ENCODE data around the gene SLC9A8.
"Not testable (repeated sequence)": the region's sequence is repeated elsewhere in the genome, so short reads cannot be mapped to it uniquely, and the experiment has no call there.

Gene SLC9A8

DNA sequence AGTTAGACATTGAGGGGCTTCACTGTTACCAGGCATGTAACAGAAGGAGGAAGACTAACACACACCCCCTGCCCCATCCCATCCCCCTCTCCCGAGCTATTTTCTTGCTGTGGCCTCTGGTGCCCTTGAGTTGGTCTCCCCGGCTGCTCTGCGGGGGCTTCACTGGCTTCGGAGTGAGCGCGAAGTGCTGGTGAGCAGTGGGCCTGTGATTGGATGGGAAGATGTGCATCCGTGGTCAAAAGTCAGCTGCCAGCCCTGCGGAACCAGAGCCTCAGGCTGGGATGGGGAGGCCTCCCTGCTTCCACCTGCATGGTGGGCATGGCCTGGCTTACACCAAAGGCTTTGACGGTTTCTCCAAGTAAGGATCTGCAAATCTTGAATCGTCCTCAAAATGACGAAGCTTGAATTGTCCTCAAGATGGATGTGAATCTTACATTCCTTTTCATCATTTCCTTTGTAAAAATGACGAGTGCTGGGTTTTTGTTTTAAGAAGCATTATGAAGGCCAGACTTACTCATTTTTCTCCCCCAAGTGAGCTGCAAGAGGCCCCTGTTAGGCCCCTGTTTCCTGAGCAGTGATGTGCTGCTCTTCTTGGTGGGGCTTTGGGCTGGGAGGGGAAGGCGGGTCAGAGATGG is 79.0 kb downstream of the SLC9A8 start:
- no peak for DNase-seq (ENCODE audit: extremely low read depth in 1 of 2, low read depth in 1 of 2)

GRCh38 chr20:49892260-49892659 is 79.6 kb downstream of the SLC9A8 start:
- no peak for DNase-seq (ENCODE audit: extremely low read depth in 1 of 2, low read depth in 1 of 2)

DNA sequence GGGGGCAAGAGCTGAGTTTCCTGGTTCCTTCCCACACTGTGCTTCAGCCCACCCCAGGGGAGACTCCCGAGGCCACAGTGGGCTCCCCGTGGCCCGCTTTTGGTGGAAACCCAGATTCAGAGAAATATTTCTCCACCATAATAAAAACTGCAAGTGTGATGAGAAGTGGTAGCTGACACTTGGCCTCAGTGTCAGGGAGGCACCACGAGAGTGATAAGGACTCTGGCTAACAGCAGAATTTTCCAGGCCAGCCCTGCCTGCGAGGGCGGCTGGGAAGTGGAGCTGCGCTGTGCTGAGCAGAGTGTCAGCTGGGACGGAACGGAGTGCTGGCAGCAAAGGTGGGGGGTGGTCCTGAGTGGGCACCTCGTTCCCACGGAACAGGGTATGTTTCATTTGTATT is 80.2 kb downstream of the SLC9A8 start:
- no peak for DNase-seq (ENCODE audit: extremely low read depth in 1 of 2, low read depth in 1 of 2)

GRCh38 chr20:49893242-49894072 is 80.8 kb downstream of the SLC9A8 start:
- no peak for DNase-seq (ENCODE audit: extremely low read depth in 1 of 2, low read depth in 1 of 2)

DNA sequence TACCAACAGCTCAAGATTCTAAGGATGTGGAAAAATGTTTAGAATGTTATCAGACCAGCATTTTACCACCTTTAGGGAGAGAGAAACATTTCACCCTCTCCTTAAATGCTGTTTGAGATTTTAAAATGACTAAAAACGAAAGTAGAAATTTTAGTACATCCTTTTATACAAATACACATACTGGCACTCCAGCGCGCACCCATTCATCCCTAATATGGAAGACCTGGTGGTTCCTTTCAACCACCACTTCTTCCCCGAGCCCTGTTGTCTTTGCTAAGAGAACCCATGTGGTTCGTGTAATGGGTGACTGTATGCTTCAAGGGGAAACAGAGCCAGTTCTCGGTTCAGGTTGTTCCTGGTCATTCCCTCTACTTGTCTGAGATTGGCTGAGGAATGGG is 81.4 kb downstream of the SLC9A8 start:
- DNase-seq (ENCODE audit: extremely low read depth in 1 of 2, low read depth in 1 of 2) = no peak

DNA sequence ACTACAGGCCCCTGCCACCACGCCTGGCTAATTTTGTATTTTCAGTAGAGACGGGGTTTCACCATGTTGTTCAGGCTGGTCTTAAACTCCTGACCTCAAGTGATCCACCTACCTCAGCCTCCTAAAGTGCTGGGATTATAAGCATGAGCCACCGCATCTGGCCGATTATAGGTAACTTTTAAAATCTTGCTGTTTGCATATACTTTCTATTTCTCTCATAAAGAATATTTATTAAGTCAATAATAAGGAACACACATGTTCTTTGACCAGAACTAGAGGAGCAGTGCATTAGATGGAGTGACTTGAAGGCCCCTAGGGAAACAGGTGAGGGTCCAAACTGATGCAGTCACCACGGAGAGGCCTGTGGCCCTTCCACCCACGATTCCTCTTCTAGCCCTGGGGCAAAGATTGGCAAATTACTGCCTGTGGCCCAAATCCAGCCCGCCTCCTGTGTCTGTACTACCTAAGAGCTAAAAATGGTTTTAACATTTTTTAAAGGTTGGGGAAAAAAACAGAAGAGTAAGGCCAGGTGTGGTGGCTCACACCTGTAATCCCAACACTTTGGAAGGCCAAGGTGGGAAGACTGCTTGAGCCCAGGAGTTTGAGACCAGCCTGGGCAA is 83.0 kb downstream of the SLC9A8 start:
- not testable (repeated sequence) for DNase-seq (ENCODE audit: extremely low read depth in 1 of 2, low read depth in 1 of 2)

DNA sequence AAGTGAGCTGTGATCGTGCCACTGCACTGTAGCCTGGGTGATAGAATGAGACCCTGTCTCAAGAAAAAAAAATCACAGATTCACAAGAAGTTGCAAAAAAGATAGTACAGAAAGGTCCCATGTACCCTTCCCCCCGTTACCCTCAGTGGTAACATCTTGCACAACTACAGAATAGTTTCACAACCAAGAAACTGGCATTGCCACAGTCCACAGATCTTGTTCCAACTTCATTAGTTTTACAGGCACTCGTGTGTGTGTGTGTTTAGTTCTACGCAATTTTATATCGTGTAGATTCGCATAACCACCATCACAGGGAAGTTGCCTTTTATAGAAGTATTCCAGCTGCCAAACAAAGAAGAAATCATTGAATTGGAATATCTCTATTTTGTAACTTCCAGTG is 83.6 kb downstream of the SLC9A8 start:
- no peak for DNase-seq (ENCODE audit: extremely low read depth in 1 of 2, low read depth in 1 of 2)

GRCh38 chr20:49899541-49900383 is 87.1 kb downstream of the SLC9A8 start:
- no peak for DNase-seq (ENCODE audit: extremely low read depth in 1 of 2, low read depth in 1 of 2)

- DNase-seq (ENCODE audit: extremely low read depth in 1 of 2, low read depth in 1 of 2) = no peak
These were observed 89.0 kb downstream of the SLC9A8 start for GRCh38 chr20:49901588-49901987.

GRCh38 chr20:49904440-49905214 is 92.0 kb downstream of the SLC9A8 start:
- no peak for DNase-seq (ENCODE audit: extremely low read depth in 1 of 2, low read depth in 1 of 2)

GRCh38 chr20:49905415-49906091 is 92.9 kb downstream of the SLC9A8 start:
- DNase-seq (ENCODE audit: extremely low read depth in 1 of 2, low read depth in 1 of 2) = no peak

- no peak for DNase-seq (ENCODE audit: extremely low read depth in 1 of 2, low read depth in 1 of 2)
These were observed 93.5 kb downstream of the SLC9A8 start for GRCh38 chr20:49906101-49906604.

- no peak for DNase-seq (ENCODE audit: extremely low read depth in 1 of 2, low read depth in 1 of 2)
These were observed 94.1 kb downstream of the SLC9A8 start for GRCh38 chr20:49906615-49907154.

GRCh38 chr20:49907405-49908257 is 95.0 kb downstream of the SLC9A8 start:
- no peak for DNase-seq (ENCODE audit: extremely low read depth in 1 of 2, low read depth in 1 of 2)

DNA sequence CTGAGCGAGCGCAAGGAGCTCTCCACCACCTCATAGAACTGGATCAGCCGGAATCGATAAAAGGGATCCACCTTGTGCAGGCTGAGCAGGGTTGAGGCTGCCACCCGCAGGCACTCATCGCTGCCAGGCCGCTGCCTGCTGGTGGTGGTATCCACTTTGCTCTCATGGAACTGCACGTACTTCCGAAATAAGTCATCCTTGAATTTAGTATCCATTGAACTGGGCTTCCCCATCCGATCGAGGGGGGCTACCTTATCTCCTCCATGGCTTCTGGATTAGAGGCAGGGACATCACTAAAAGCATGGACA is 95.6 kb downstream of the SLC9A8 start:
- DNase-seq (ENCODE audit: extremely low read depth in 1 of 2, low read depth in 1 of 2) = no peak

GRCh38 chr20:49909499-49910339 is 97.1 kb downstream of the SLC9A8 start:
- DNase-seq (ENCODE audit: extremely low read depth in 1 of 2, low read depth in 1 of 2) = no peak

DNA sequence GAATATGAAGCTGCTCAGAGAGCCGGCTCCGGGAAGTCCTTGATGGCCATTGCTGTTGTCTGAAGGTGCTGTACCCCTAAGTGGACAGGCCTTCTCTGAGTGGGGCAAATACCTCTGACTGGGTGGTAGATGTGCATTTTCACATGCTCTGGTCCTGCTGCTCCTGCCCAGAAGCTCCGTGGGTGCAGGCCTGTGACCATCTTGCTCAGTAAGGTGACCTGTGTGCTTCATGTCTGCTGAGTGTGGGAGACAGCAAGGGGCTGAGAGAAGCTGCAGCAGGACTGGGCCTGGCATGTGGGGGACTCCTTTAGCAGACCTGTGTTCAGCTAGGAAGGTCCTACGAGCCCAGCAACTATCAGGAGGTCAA is 97.7 kb downstream of the SLC9A8 start:
- DNase-seq (ENCODE audit: extremely low read depth in 1 of 2, low read depth in 1 of 2) = no peak
